Neuronal stem cell (in vitro differentiated cells): ENCODE data around the gene C1orf50.
A peak's percentile ranks its signal among the peaks of the same experiment; 100 is the strongest.

Experiments
- DNase-seq: peaks from one replicate; pipeline ENCODE4 v3.0.0-alpha.2; 2013; ENCODE audit warnings: low spot score
- H2AFZ ChIP-seq: one replicate; pipeline ENCODE4 v1.6.1; 2013; ENCODE audit warnings: mild to moderate bottlenecking, low read length, inconsistent platforms
- H2AK5ac ChIP-seq: 2 replicates; pipeline ENCODE4 v1.6.1; 2013; ENCODE audit warnings: low read depth, mild to moderate bottlenecking, inconsistent platforms, low read length, moderate library complexity, mixed read lengths
- H2BK120ac ChIP-seq: 2 replicates; pipeline ENCODE4 v1.6.1; 2013; ENCODE audit warnings: low read depth, mild to moderate bottlenecking, inconsistent platforms, low read length, moderate library complexity, mixed read lengths
- H2BK12ac ChIP-seq: one replicate; pipeline ENCODE4 v1.6.1; 2013; ENCODE audit warnings: low read length, inconsistent platforms
- H2BK15ac ChIP-seq: 2 replicates; pipeline ENCODE4 v1.6.1; 2013; ENCODE audit warnings: mild to moderate bottlenecking, low read length, inconsistent platforms, mixed read lengths
- H2BK5ac ChIP-seq: one replicate; pipeline ENCODE4 v1.6.1; 2013; ENCODE audit warnings: inconsistent platforms, mild to moderate bottlenecking, low read length, moderate library complexity
- H3K14ac ChIP-seq: one replicate; pipeline ENCODE4 v1.6.1; 2013; ENCODE audit warnings: low read length, inconsistent platforms
- H3K18ac ChIP-seq: 2 replicates; pipeline ENCODE4 v1.6.1; 2013; ENCODE audit warnings: low read length, inconsistent platforms
- H3K23ac ChIP-seq: 2 replicates; pipeline ENCODE4 v1.6.1; 2013; ENCODE audit warnings: low read depth, mild to moderate bottlenecking, mixed read lengths, low read length, inconsistent platforms; ENCODE audit not compliant: poor library complexity
- H3K27ac ChIP-seq: replicated peaks from 3 replicates; pipeline ENCODE4 v1.5.1; 2013; ENCODE audit warnings: low read length, inconsistent platforms
- H3K27me3 ChIP-seq, 3 experiments: 2 replicates each; pipeline ENCODE4 v1.6.1; 2013; ENCODE audit warnings: low read length in 3 of 3, mild to moderate bottlenecking in 2 of 3, inconsistent platforms in 1 of 3, low read depth in 1 of 3, mixed read lengths in 1 of 3, moderate library complexity in 1 of 3; ENCODE audit not compliant: control insufficient read depth in 3 of 3, insufficient read depth in 3 of 3
- H3K36me3 ChIP-seq, 2 donors: replicated peaks in 1 of 2; 2 replicates each; pipeline ENCODE4 v1.6.1; 2013; ENCODE audit warnings: low read length in 2 of 2; ENCODE audit not compliant: control insufficient read depth in 2 of 2, insufficient read depth in 2 of 2
- H3K4ac ChIP-seq: 2 replicates; pipeline ENCODE4 v1.6.1; 2013; ENCODE audit warnings: inconsistent platforms, mild to moderate bottlenecking, low read length, moderate library complexity
- H3K4me1 ChIP-seq, 2 donors: 1 replicate in 1 of 2; 2 replicates in 1 of 2; pipeline ENCODE4 v1.6.1; 2013; ENCODE audit warnings: low read length in 2 of 2, low read depth in 1 of 2; ENCODE audit not compliant: control insufficient read depth in 2 of 2, insufficient read depth in 1 of 2
- H3K4me2 ChIP-seq: one replicate; pipeline ENCODE4 v1.6.1; 2013; ENCODE audit warnings: mild to moderate bottlenecking, low read length, inconsistent platforms; ENCODE audit not compliant: insufficient read depth, poor library complexity, severe bottlenecking
- H3K4me3 ChIP-seq, 2 donors: 2 replicates each; pipeline ENCODE4 v1.5.1; 2013; ENCODE audit warnings: low read length in 2 of 2, mild to moderate bottlenecking in 2 of 2, inconsistent platforms in 1 of 2, moderate library complexity in 1 of 2
- H3K79me1 ChIP-seq: one replicate; pipeline ENCODE4 v1.6.1; 2013; ENCODE audit warnings: low read depth, mild to moderate bottlenecking, inconsistent platforms, low read length, moderate library complexity
- H3K9ac ChIP-seq: one replicate; pipeline ENCODE4 v1.6.1; 2013; ENCODE audit warnings: mild to moderate bottlenecking, low read depth, low read length, inconsistent platforms; ENCODE audit not compliant: poor library complexity
- H3K9me3 ChIP-seq, 2 donors: replicated peaks in 1 of 2; 2 replicates each; pipeline versions ENCODE3 to v1.6.1; 2013; ENCODE audit warnings: low read length in 2 of 2, mild to moderate bottlenecking in 2 of 2, inconsistent platforms in 1 of 2, low read depth in 1 of 2, mixed read lengths in 1 of 2, moderate library complexity in 1 of 2; ENCODE audit not compliant: control insufficient read depth in 2 of 2, insufficient read depth in 1 of 2
- H4K8ac ChIP-seq: one replicate; pipeline ENCODE4 v1.6.1; 2013; ENCODE audit warnings: low read depth, mild to moderate bottlenecking, inconsistent platforms, low read length, moderate library complexity
- H4K91ac ChIP-seq: one replicate; pipeline ENCODE4 v1.6.1; 2013; ENCODE audit warnings: low read length, low read depth, mild to moderate bottlenecking, inconsistent platforms; ENCODE audit not compliant: poor library complexity
- WGBS, 2 donors: extraction: QIAGEN DNeasy Blood & Tissue Kit; methylation state at CpG; one replicate each; pipeline ENCODE4 v1.1.7; 2013; ENCODE audit warnings: missing lambda C conversion rate in 2 of 2, mixed read lengths in 1 of 2; ENCODE audit not compliant: insufficient read length in 2 of 2, insufficient replicate concordance in 1 of 2; ENCODE audit errors: extremely low coverage in 2 of 2; 5-methylcytosine and 5-hydroxymethylcytosine counted together

Gene C1orf50

GRCh38 chr1:42767510-42768000 is 506 bp downstream of the C1orf50 start:
- no peak for DNase-seq
- peak overlapping the region; percentile 72 for H2BK5ac ChIP-seq
- H2BK15ac ChIP-seq: peak overlapping the region; percentile 75
- peak overlapping the region; percentile 21 for H2BK120ac ChIP-seq
- H3K4me1 ChIP-seq: peaks cover 4 to 5% of the 10 kb centered on the region in 2 donors
- H3K4me2 ChIP-seq: peak overlapping the region; percentile 50
- peak overlapping the region; percentile 91 for H2AFZ ChIP-seq
- peak overlapping the region; percentile 93 for H3K9ac ChIP-seq
- H2BK12ac ChIP-seq: no peak overlapping the region
- no peak overlapping the region for H2AK5ac ChIP-seq
- peak overlapping the region; percentile 97 for H3K18ac ChIP-seq
- H3K9me3 ChIP-seq: no peaks in the 10 kb centered on the region
- H3K4ac ChIP-seq: no peak overlapping the region
- H3K27ac ChIP-seq: peak overlapping the region; percentile 69
- WGBS, 2 donors: no CpG with 5 or more reads among the region's 23 CpGs
- H4K8ac ChIP-seq: no peak overlapping the region
- H3K36me3 ChIP-seq: peaks cover 1 to 36% of the 10 kb centered on the region in 2 donors
- H3K14ac ChIP-seq: no peak overlapping the region
- H3K27me3 ChIP-seq: no peaks in the 10 kb centered on the region
- peak overlapping the region; percentile 93 to 96 for H3K4me3 ChIP-seq
- H3K79me1 ChIP-seq: peaks cover 5% of the 10 kb centered on the region
- no peak overlapping the region for H4K91ac ChIP-seq
- peak overlapping the region; percentile 99 for H3K23ac ChIP-seq

DNA sequence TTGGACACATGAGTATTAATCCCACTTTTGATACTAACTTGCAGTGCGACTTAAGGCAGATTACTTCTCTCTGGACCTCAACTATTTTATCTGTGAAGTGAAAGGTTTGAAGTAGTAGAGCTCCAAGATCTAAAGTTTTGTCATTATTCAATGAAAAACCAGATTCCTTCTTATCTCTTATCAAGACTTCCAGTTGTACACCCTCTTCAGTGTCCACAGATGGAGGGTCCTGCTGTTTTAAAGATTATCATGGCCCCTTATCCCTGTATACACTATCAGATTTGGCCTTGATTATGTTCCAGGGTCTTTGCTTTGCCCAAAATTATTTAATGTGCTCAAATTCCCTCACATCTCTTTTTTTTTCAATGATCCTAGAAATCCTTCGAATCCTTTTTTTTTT is 1.1 kb downstream of the C1orf50 start:
- Histone ChIP-seq H3K79me1 (peaks cover 5% of the 10 kb centered on the region), H3K4me2 (peak overlapping the region; percentile 50), H3K4me1 (peaks cover 4 to 5% of the 10 kb centered on the region in 2 donors), H2BK15ac (no peak overlapping the region), H3K4ac (no peak overlapping the region), H2AK5ac (no peak overlapping the region), H3K18ac (no peak overlapping the region), H3K27me3 (no peaks in the 10 kb centered on the region), H2AFZ (no peak overlapping the region), H2BK120ac (no peak overlapping the region), H4K91ac (no peak overlapping the region), H4K8ac (no peak overlapping the region), H3K23ac (no peak overlapping the region), H3K36me3 (peaks cover 1 to 39% of the 10 kb centered on the region in 2 donors), H3K9me3 (no peaks in the 10 kb centered on the region), H3K27ac (no peak overlapping the region), H3K9ac (no peak overlapping the region), H3K14ac (no peak overlapping the region), H2BK12ac (no peak overlapping the region), H3K4me3 (peak overlapping the region in 1 of 2 donors; percentile 96), H2BK5ac (no peak overlapping the region)
- WGBS, 2 donors: no CpG with 5 or more reads among the region's 2 CpGs
- DNase-seq: no peak

GRCh38 chr1:42769811-42770210 is 2.8 kb downstream of the C1orf50 start:
- H3K4ac ChIP-seq: no peak overlapping the region
- peaks cover 1 to 3% of the 10 kb centered on the region in 2 donors for H3K4me1 ChIP-seq
- no peaks in the 10 kb centered on the region for H3K9me3 ChIP-seq
- H3K14ac ChIP-seq: no peak overlapping the region
- H3K9ac ChIP-seq: no peak overlapping the region
- H3K4me3 ChIP-seq: no peak overlapping the region
- no peak overlapping the region for H2BK5ac ChIP-seq
- no peak overlapping the region for H2AFZ ChIP-seq
- no peak overlapping the region for H3K18ac ChIP-seq
- no peaks in the 10 kb centered on the region for H3K27me3 ChIP-seq
- H3K79me1 ChIP-seq: peaks cover 3% of the 10 kb centered on the region
- no peak overlapping the region for H2BK120ac ChIP-seq
- H4K91ac ChIP-seq: no peak overlapping the region
- DNase-seq: no peak
- H4K8ac ChIP-seq: no peak overlapping the region
- no peak overlapping the region for H2BK15ac ChIP-seq
- H3K27ac ChIP-seq: no peak overlapping the region
- no peak overlapping the region for H3K23ac ChIP-seq
- no peak overlapping the region for H2AK5ac ChIP-seq
- no peak overlapping the region for H2BK12ac ChIP-seq
- no peak overlapping the region for H3K4me2 ChIP-seq
- WGBS, 2 donors: no CpG with 5 or more reads among the region's 3 CpGs
- peaks cover 1 to 55% of the 10 kb centered on the region in 2 donors for H3K36me3 ChIP-seq

- no peak overlapping the region for H3K18ac ChIP-seq
- no peak overlapping the region for H3K9ac ChIP-seq
- no peaks in the 10 kb centered on the region for H3K79me1 ChIP-seq
- no peak overlapping the region for H2AFZ ChIP-seq
- H3K4ac ChIP-seq: no peak overlapping the region
- no peak for DNase-seq
- H2BK120ac ChIP-seq: no peak overlapping the region
- no peak overlapping the region for H3K4me3 ChIP-seq
- no peak overlapping the region for H2AK5ac ChIP-seq
- no CpG with 5 or more reads among the region's 2 CpGs for WGBS, 2 donors
- no peak overlapping the region for H3K27ac ChIP-seq
- no peaks in the 10 kb centered on the region for H3K4me1 ChIP-seq
- H2BK12ac ChIP-seq: no peak overlapping the region
- no peak overlapping the region for H4K8ac ChIP-seq
- H3K9me3 ChIP-seq: no peaks in the 10 kb centered on the region
- H3K36me3 ChIP-seq: peaks cover 13 to 89% of the 10 kb centered on the region in 2 donors
- H2BK15ac ChIP-seq: no peak overlapping the region
- no peaks in the 10 kb centered on the region for H3K27me3 ChIP-seq
- H3K23ac ChIP-seq: no peak overlapping the region
- no peak overlapping the region for H4K91ac ChIP-seq
- no peak overlapping the region for H3K14ac ChIP-seq
- H3K4me2 ChIP-seq: no peak overlapping the region
- H2BK5ac ChIP-seq: no peak overlapping the region
Measured at GRCh38 chr1:42773420-42773819, 6.4 kb downstream of the C1orf50 start.
